Kidney glomerular epithelial cell (primary cell): Measurements from ENCODE around the gene ARFRP1.

Experiments used
- DNase-seq: peaks from one replicate; lab custom pipeline; 2025; lab: John Stamatoyannopoulos, UW

Gene ARFRP1

GRCh38 chr20:63701329-63702035 lies 6.3 kb downstream of the ARFRP1 start:
- no peak for DNase-seq

DNA sequence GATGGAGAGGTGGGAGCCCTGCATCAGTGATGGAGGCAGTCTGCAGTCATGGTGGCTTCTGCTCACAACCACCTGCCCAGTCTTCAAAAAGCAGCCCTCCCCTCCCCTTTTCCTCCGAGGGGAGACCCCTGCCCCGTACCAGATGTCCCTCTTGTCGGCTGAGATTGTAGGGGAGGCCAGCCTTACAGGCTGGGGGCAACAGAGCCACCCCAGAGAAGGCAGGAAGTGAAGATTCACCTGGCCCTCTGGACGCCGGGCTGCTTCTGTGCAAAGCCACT lies 6.8 kb downstream of the ARFRP1 start:
- DNase-seq: no peak

DNA sequence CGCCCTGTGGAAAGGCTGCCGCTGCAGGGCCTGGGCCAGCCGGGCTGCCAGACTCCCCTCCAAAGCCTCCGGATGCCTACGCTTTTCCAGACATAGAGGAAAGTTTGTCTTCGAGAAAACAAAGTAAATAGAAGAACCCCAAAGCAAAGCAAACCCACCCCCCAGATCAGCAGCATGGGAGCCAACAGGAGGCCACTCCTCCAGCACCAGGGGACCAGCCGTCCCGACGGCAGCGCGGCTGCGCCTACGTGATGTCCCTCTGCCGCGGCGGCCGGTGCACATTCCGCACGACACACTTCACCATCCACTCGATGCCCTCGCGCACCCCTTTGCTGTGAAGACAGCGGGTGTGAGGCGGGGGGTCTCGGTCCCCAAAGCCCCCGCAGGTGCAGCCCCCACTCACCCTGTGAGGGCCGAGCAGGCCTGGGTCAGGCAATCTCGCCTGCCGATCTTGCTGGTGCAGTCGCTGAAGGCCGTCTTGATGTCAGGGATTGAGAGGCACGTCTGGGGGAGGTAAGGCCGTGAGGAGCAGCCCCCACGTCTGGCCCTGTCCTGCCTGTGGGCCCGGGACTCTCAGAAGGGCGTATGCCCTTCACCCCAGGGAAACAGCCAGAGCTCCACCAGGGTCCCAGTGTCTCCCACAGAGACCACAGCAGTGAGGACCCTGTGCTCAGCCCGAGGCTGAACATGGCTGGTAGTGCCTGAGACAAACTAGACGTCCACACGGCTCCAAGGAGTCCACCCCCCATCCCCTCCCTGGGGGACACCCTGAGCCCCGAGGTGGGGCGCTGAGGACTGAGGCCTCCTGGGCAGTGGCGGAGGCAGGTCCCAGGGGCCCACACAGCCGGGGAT lies 7.4 kb downstream of the ARFRP1 start:
- no peak for DNase-seq

DNA sequence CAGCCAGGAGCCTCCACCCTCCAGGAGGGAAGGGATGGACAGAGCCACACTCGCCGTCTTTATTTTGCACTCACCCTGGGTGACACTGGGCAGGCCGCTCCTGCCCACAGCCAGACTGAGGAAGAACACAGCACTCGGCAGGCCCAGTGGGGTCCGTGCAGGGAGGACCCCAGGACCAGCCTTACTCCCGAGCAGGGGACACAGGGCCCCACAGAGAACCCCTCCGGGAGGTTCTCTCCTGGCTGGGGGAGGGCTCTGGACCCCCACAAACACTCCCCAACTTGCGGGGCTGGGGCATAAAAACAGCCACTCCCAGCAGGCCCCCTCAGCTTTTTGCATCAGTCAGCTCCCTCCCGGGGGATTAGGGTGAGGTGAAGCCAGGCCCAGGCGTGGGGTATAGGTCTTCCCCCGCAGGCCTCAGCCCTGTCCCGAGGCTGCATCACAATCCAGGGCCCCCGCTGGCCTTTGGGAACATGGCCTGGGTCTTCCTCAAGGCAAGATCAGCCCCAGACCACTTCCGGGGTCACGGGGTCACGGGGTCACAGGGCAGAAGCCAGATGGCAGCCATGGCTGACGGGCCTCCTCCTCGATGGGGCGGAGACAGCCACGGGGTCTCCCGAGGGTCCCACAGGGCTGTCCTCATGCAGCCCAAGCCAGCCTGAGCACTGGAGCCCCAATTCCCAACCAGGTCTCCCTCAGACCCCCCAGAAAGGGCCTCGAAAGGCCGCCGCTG lies 8.1 kb downstream of the ARFRP1 start:
- no peak for DNase-seq

- peak; percentile 92 for DNase-seq
These were observed 8.9 kb downstream of the ARFRP1 start for GRCh38 chr20:63698739-63699465.

DNA sequence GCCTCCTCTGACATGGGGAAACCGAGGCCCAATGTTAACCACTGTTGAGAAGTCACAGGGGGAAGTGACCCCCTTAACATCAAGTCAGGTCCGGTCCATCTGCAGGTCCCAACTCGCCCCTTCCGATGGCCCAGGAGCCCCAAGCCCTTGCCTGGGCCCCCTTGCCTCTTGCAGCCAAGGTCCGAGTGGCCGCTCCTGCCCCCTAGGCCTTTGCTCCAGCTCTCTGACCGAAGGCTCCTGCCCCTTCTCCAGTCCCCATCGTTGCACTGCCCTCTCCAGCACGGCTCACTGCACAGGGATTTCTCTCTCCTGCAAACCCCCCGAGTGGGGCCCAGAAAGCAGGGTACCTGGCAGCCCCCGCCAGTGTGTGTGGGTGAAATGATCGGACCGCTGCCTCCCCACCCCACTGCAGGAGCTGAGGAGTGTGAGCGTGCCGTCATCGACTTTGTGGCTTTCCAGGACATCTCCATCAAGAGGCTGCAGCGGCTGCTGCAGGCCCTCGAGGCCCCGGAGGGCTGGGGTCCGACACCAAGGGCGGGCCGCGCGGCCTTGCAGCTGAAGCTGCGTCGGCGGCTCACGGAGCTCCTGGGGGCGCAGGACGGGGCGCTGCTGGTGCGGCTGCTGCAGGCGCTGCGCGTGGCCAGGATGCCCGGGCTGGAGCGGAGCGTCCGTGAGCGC lies 9.8 kb downstream of the ARFRP1 start:
- DNase-seq: no peak

- no peak for DNase-seq
These were observed 10.4 kb downstream of the ARFRP1 start for GRCh38 chr20:63697357-63697867.

- no peak for DNase-seq
These were observed 11.0 kb downstream of the ARFRP1 start, which contains the start of gene TNFRSF6B for GRCh38 chr20:63696628-63697356. TSS of gene TNFRSF6B (plus strand) at chr20:63696652. CDS start at chr20:63696768, 116 bp downstream.

GRCh38 chr20:63696306-63696627 lies 11.5 kb downstream of the ARFRP1 start:
- no peak for DNase-seq

DNA sequence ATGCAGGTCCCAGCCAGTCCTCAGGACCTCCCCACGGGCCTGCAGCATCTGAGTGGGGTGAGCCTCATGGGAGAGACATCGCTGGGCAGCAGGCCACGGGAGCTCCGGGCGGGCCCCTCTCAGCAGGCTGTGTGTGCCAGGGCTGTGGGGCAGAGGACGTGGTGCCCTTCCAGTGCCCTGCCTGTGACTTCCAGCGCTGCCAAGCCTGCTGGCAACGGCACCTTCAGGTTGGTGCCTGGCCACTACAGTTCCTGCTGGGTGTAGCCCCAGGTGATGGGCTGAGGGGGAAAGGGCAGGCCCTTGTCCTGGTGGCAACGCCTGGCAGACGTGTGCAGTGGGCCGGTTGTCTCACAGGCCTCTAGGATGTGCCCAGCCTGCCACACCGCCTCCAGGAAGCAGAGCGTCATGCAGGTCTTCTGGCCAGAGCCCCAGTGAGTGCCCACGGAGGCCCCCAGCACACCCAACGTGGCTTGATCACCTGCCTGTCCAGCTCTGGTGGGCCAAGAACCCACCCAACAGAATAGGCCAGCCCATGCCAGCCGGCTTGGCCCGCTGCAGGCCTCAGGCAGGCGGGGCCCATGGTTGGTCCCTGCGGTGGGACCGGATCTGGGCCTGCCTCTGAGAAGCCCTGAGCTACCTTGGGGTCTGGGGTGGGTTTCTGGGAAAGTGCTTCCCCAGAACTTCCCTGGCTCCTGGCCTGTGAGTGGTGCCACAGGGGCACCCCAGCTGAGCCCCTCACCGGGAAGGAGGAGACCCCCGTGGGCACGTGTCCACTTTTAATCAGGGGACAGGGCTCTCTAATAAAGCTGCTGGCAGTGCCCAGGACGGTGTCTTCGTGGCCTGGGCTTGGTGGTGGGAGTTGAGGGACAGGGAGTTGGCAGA lies 12.1 kb downstream of the ARFRP1 start:
- no peak for DNase-seq

DNA sequence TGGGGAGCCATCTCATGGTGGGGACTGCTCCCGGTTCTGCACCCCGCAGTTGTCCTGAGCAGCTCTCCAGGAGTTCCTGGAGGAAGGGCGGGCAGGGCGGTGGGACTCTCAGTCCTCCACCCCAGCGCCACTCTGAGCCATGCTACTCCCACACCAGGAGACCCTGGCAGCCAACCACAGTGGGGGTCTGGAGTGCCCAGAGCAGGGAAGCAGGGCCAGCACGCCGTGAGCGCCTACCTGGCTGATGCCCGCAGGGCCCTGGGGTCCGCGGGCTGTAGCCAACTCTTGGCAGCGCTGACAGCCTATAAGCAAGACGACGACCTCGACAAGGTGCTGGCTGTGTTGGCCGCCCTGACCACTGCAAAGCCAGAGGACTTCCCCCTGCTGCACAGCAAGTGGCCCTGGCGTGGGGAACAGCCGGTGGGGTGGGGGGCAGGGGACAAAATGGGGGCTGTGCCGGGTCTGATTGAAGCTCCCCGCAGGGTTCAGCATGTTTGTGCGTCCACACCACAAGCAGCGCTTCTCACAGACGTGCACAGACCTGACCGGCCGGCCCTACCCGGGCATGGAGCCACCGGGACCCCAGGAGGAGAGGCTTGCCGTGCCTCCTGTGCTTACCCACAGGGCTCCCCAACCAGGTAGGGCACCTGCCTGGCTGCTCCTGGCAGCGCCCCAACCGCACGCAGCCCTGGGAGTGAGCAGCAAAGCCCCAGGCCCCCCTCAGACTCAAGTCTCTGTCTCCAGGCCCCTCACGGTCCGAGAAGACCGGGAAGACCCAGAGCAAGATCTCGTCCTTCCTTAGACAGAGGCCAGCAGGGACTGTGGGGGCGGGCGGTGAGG lies 13.0 kb downstream of the ARFRP1 start:
- DNase-seq: no peak

DNA sequence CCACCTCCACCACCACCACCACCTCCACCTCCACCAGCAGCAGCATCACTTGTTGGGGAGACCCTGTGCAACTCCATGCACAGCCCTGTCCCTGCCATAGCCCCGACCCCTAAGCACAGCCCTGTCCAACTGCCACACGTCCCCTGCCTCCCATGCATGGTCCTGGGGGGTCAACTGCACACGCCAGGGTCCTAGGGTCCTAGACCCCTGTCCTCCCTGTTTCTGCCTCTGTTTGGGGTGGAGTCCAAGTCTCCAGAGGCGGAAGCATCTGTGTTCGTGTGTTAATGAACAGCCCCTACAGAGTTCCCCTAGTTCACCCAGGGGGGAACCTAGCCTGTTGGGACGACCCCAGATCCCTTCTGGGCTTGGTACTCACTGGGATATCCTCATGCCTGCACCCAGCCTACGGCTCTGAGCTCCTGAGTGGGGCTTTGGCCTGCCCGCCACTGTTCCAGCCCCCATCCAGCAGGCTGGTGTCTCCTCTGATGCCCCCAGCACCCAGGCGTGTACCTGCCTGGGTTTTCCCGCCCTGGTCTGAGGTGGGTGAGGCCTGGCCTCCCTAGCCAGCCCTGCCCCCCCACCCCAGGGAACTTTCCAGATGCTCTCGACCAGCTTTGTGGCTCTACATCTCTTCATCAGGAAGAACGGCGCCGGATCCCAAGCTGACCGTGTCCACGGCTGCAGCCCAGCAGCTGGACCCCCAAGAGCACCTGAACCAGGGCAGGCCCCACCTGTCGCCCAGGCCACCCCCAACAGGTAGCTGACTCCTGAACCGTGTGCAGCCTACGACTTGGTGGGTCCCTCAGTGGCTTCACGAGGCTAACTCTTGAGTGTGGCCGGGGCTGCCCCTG lies 13.8 kb downstream of the ARFRP1 start:
- no peak for DNase-seq

GRCh38 chr20:63693083-63693732 lies 14.6 kb downstream of the ARFRP1 start:
- no peak for DNase-seq

DNA sequence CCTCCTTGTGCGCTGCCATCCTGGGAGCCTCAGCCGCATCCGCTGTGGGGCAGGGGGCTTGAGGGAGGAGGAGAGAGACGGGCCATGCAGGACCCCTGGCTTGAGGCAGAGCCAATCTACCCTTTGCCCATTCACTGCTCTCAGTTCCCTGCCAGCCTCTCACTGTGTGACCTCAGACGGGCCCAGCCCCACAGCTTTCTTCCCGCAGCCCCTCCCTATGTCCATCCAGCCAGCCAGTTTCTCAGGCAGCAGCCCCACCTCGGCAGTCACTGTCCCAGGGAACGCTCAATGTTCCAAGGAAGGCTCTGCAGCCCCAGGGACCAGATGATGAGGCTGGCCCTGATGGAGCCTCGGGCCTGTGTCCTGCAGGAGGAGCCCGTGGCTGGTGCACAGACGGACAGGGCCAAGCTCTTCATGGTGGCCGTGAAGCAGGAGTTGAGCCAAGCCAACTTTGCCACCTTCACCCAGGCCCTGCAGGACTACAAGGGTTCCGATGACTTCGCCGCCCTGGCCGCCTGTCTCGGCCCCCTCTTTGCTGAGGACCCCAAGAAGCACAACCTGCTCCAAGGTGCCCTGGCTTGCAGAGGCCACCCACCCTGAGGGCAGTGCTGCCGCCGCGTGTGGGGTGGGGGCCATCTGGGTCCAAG lies 15.2 kb downstream of the ARFRP1 start:
- no peak for DNase-seq

- DNase-seq: no peak
These were observed 15.9 kb downstream of the ARFRP1 start for GRCh38 chr20:63691711-63692435.
